HG02623 (cell line): ENCODE data around the gene FAM98C.
"Not testable (repeated sequence)": the region's sequence is repeated elsewhere in the genome, so short reads cannot be mapped to it uniquely, and the experiment has no call there.

Experiments
- ATAC-seq: cut with Tn5 transposase; IDR thresholded peaks from one replicate; pipeline ENCODE4 v1.9.1; 2021; ENCODE audit warnings: moderate library complexity; ENCODE audit not compliant: unreplicated experiment

FAM98C gene

GRCh38 chr19:38425222-38425809 is 22.4 kb downstream of the FAM98C start:
- ATAC-seq = no peak

DNA sequence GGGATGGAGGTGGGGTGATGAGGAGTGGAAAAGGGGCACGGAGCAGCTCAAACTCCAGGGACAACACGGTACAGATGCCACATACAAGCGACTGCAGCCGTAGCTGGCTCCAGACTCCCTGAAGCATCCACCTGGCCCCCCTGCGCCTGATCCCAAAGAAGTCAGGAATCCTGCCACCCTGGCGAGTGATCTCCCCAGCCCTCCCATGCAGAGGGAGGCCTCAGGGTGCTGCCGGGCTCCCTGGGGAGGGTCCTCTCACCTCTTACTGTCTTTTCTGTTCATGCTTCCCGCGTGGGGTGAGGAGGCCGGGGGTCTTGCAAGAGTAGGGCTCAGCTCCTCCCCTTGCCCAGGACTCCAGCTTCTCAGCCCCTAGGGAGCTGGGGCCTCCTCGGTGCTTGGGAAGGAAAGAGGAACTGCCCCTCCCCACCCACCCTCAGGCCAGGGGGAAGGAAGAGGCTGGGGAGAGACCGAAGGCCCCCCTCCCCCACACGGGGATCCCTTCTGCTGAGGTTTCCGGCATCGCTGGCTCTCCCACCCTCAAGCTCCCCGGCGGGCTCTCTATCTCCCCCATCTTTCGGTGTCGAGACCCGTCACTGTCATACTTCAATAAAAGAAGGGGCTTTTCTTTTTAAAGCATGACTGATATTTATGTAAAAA is 23.0 kb downstream of the FAM98C start, which contains the start of gene RASGRP4:
Gene RASGRP4 (minus strand): TSS at position 410 of the 657 bp plus-strand sequence. CDS start 128 bp downstream, at position 282.
- ATAC-seq = no peak

GRCh38 chr19:38427035-38427677 is 24.3 kb downstream of the FAM98C start:
- not testable (repeated sequence) for ATAC-seq

GRCh38 chr19:38429055-38429810 is 26.3 kb downstream of the FAM98C start:
- no peak for ATAC-seq

DNA sequence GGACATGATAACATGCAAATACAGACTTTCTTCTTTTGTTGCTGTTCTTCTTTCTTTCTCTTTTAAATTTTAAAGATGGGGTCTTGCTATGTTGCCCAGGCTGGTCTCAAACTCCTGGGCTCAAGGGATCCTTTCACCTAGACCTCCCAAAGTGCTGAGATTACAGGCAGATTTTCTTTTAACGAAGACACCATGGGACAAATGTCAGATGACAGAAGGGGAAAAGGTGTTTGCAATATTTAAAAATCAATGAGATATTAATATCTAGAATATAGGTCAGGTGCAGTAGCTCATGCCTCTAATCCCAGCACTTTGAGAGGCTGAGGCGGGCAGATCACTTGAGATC is 26.9 kb downstream of the FAM98C start:
- ATAC-seq = no peak

- ATAC-seq = no peak
These were observed 28.0 kb downstream of the FAM98C start for GRCh38 chr19:38430931-38431330.

- no peak for ATAC-seq
These were observed 30.4 kb downstream of the FAM98C start, which contains the start of gene RYR1 for GRCh38 chr19:38433268-38433733. Gene RYR1, plus strand, starts transcription at chr19:38433691. Its CDS starts 139 bp downstream, at chr19:38433830.

DNA sequence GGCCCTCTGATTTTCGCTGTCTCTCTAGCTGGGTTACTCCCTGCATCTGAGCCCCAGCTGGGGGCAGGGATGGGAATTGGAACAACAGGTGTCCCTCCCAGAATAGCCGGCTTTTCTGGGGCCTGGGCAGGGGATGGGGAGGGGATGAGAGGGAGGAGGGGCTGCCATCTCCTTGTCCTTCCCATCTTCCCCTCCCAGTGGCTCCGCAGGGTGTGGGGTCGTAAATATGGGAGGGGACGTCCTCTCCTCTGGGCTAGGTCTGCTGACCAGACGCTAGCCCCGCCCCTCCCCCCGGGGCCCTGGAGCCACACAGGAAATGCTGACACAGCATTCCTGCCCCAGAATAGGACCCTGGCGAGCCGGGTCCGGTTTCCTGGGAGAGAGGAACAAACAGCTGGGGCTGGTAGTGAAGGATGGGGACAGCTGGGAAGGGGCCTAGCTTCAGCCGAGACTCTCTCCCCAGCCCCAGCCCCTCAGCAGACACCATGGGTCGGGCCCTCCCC is 31.7 kb downstream of the FAM98C start:
- ATAC-seq = no peak

DNA sequence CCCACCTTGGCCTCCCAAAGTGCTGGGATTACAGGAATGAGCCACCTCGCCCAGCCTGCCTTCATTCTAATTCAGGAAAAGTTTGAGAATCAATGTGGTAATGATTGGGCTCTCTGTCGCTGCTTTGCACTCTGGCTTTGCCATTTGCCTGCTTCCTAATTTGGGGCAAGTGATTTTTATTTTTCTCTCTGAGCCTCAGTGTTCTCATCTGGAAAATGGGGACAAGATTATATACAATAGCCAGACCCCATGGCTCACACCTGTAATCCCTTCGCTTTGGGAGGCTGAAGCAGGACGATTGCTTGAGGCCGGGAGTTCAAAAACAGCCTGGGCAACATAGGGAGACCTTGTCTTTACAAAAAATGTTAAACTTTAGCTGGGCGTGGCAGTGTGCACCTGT is 34.4 kb downstream of the FAM98C start:
- ATAC-seq = no peak

DNA sequence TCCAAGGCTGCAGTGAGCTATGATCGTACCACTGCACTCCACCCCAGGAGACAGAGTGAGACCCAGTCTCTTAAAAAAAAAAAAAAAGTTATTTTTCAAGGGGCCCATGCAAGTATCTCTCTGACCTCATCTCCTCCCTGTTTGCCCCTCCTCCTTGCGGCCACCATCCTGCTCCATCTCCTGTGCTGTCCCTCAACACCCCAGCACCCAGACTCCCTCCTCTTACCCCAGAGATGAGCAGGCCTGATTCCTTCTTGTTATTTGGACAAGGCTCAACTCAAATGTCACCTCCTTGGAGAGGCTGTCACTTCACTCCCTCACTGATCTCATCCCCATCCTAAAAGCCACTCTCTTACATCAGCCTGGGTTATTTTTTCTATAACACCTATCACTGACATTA is 35.0 kb downstream of the FAM98C start:
- ATAC-seq = no peak

- no peak for ATAC-seq
These were observed 37.7 kb downstream of the FAM98C start for GRCh38 chr19:38440592-38440991.

DNA sequence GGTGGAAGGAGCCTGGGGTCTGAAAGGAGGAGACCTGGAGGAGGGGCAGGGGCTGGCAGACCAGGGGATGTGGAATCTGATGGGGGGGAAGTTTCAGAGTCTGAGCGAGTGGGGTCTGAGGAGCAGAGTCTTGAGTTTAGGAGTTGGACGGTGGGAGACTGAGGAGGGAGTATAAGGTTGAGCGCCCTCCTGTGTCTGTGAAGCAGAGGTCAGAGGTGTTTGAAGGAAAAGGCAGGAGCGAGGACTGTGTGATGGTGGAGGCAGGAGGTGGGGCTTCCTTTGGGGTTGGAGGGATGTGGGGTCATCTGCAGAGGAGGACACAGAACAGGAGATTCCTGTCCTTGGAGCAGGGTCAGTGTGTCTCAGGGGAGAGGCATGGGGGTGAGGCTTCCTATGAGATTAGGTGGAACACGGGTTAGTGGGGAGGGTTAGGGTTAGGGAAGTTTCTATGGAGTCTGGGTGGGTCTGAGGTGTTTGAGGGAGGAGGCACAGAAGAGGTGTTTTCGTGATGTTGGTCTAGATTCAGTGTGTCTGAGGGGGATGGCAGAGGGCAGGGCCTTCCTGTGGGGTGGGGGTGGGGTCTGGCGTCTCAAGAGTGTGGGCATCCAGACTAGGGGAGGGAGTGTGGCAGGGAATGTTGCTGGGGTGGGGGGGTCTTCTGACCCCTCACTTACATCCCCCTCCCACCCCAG is 38.9 kb downstream of the FAM98C start:
- no peak for ATAC-seq

DNA sequence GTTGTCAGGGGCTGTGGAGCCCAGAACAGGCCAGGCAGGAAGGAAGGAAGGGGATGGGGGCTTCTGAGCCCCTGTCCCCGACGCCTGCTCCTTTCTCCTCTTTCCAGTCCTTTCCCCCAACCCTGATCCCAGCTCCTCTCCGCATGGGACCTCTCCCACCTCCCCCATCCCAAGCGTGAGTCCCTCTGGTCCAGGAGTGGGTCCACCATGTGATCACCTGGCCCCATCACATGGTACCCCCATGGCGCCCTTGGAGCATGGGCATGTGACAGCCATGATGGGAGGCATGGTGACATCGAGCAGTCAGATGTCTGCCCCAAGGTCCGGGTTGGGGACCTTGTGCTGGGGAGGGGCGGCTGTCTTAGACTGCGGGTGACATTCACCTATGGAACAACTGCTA is 39.8 kb downstream of the FAM98C start:
- ATAC-seq = no peak

GRCh38 chr19:38443458-38443999 is 40.6 kb downstream of the FAM98C start:
- ATAC-seq = no peak

DNA sequence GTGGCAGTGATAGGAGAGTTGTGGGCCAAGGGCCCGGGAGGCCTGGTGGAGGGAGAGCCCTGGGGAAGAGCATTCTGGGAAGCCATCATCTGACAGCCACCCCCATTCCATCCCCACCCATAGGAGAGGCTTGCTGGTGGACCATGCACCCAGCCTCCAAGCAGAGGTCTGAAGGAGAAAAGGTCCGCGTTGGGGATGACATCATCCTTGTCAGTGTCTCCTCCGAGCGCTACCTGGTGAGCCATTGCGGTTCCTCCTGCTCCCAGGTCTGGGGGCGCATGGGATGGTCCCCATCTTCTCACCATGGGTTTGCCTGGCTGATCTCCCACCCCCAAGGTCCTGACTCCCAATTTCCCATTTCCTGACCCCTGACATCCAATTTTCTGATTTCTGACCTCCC is 41.1 kb downstream of the FAM98C start:
- no peak for ATAC-seq

- ATAC-seq = no peak
These were observed 42.5 kb downstream of the FAM98C start for GRCh38 chr19:38445362-38445761.

- no peak for ATAC-seq
These were observed 45.3 kb downstream of the FAM98C start for GRCh38 chr19:38448225-38448624.

GRCh38 chr19:38449518-38449917 is 46.6 kb downstream of the FAM98C start:
- ATAC-seq = no peak

GRCh38 chr19:38451036-38451435 is 48.1 kb downstream of the FAM98C start:
- no peak for ATAC-seq

DNA sequence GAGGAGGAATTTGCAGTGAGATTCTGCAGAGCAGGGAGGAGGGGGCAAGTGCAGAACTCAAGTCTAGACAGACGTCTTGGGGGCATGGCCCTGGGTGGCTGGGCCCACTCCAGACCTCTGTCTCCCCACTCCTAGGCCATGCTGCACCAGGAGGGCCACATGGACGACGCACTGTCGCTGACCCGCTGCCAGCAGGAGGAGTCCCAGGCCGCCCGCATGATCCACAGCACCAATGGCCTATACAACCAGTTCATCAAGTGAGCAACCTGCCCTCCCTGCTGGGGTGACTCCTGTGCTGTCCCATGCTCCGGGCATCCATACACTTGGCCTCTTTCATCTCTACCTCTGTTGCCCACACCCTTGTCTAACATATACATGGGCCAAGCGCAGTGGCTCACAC is 48.7 kb downstream of the FAM98C start:
- ATAC-seq = no peak
